ENCODE measurements around the gene NUDT4.

Gene NUDT4

DNA sequence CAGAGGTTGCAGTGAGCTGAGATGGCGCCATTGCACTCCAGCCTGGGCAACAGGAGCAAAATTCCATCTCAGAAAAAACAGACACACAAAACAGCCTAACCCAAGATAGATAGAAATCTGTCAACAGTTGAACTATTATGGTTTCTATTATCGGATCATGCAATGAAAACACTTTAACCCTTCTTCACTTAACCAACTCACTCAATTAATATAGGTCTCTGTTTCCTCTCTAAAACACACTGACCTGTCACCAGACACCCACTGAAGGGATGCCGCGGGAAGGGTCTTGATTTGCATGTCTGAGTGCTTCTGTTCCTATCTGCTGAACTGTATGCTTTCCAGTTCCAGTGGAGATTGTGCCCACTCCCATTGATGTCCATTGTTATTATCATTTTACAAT lies 38.0 kb upstream of the NUDT4 start:
- DNase-seq (ENCODE audit: low read depth) = no peak
- TF ChIP-seq, protein P1, sequence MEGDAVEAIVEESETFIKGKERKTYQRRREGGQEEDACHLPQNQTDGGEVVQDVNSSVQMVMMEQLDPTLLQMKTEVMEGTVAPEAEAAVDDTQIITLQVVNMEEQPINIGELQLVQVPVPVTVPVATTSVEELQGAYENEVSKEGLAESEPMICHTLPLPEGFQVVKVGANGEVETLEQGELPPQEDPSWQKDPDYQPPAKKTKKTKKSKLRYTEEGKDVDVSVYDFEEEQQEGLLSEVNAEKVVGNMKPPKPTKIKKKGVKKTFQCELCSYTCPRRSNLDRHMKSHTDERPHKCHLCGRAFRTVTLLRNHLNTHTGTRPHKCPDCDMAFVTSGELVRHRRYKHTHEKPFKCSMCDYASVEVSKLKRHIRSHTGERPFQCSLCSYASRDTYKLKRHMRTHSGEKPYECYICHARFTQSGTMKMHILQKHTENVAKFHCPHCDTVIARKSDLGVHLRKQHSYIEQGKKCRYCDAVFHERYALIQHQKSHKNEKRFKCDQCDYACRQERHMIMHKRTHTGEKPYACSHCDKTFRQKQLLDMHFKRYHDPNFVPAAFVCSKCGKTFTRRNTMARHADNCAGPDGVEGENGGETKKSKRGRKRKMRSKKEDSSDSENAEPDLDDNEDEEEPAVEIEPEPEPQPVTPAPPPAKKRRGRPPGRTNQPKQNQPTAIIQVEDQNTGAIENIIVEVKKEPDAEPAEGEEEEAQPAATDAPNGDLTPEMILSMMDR (IDR thresholded peaks at IDR 0.05; ENCODE audit: insufficient read depth, low read depth, low read length, missing control alignments) = no peak
- no peak overlapping the region for H3K4me3 ChIP-seq (ENCODE audit: low read length)

DNA sequence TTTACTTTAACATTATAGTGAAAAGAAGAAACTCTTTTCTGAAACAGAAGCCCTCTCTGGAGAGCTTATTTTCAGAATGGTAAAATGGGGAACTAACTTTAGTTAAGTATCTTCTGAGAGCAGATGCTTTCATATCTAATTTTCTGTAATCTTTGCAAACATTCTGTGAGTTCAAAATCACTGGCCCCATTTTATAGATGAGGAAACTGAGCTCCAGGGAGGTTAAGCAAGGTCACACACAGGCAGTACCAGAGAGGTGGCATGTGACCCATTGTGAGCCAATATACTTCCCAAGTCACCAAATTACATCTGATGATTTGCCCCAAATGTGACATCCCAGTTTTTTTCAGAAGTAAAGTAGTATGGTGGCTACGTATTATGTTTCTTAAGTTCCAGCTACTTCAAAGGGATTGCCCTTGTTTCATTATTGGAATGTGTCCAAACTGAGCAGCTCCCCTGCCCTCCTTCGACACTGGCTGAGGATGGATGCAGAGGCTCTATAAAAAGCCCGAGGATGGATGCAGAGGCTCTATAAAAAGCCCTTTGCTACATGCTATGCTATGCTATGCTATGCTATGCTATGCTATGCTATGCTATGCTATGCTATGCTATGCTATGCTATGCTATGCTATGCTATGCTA lies 36.2 kb upstream of the NUDT4 start:
- TF ChIP-seq, protein P1 (IDR thresholded peaks at IDR 0.05; ENCODE audit: insufficient read depth, low read depth, low read length, missing control alignments) = no peak
- no peak for DNase-seq (ENCODE audit: low read depth)
- H3K4me3 ChIP-seq (ENCODE audit: low read length) = no peak overlapping the region

DNA sequence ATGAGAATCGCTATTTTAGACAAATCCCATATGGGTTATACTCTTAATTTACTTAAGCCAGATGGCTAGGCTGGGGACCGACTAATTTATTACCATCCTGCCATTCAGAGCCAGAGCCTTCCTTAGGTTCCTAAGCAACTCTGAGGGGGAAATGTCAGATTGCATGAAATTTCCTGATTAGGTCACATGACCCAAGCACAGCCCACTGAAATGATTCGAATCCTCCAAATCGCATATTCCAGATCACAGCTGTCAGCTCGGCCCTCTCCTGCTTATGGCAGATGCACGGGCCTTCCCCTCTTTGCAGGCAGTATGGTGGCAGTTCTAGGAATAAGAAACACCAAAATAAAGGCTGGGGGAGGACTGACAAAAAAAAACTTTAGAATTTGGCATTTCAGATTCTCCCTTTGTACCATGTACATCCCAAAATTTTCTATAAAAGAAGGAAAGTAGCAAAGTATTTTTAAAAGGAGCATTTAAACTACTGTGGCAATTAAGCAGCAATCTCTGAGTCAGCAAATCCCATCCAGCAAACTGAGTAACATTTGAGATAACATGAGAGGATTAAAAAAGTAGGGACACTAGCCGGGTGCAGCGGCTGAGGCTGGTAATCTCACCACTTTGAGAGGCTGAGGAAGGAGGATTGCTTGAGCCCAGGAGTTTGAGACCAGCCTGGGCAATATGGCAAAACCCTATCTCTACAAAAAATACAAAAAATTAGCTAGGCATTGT lies 30.5 kb upstream of the NUDT4 start:
- no peak overlapping the region for H3K4me3 ChIP-seq (ENCODE audit: low read length)
- TF ChIP-seq, protein P1 (IDR thresholded peaks at IDR 0.05; ENCODE audit: insufficient read depth, low read depth, low read length, missing control alignments) = no peak

DNA sequence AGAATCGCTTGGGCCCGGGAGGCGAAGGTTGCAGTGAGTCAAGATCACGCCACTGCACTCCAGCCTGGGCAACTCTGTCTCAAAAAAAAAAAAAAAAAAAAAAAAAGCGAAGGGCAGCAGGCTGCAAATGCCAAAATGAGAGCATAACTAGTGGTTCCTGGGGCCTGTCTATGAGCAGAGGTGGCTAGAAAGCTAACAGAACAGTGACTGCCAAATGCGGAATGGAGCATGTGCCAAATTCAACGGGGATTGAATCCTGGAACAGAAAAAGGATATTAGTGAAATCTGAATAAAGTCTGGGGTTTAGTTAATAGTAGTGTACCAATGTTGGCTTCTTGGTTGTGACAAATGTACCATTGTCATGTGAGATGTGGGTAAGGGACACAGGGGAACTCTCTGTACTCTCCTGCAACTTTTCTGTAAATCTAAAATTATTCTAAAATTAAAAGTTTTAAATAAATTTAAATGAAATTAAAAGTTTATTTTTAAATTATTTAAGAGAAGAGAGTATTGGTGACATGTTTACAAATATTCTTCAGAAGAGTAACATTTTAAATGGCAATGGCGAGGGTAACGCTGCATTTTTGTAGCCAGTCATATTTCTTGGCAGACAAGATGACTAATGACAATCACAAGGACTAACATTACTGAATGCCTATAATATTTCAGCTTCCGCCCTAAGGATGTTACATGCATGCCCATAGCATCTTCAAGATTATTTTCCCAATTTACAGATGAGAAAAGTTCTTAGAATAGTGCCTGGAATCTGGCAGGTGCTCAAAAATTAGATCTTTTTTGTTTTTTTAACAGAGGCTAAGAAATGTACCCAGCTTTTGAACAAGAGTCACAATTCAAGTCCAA lies 28.9 kb upstream of the NUDT4 start:
- no peak overlapping the region for H3K4me3 ChIP-seq (ENCODE audit: low read length)
- TF ChIP-seq, protein P1 (IDR thresholded peaks at IDR 0.05; ENCODE audit: insufficient read depth, low read depth, low read length, missing control alignments) = no peak
- peak; percentile 14 for DNase-seq (ENCODE audit: low read depth)

More for the DNA sequence above, 30.5 kb upstream of the NUDT4 start:
- no peak for DNase-seq (ENCODE audit: low read depth)

DNA sequence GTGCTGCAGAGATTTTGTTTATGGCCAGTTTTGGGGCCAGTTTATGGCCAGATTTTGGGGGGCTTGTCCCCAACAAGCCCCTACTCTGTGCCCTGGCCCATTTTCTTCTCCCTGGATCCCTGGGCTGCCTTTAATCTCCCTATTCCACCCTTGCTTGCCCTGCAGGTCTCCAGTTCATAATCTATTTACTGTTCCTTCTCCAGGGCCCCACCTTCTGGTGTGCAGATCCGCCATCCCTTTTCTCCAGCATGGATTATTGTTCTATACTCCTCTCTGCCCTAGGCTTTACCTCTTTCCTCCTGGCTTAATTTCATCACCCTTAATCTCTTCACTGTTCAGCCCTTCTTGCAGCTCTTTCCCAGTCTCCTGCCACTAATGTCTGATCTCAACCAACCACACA lies 26.0 kb upstream of the NUDT4 start:
- DNase-seq (ENCODE audit: low read depth) = no peak
- TF ChIP-seq, protein P1 (IDR thresholded peaks at IDR 0.05; ENCODE audit: insufficient read depth, low read depth, low read length, missing control alignments) = no peak
- H3K4me3 ChIP-seq (ENCODE audit: low read length) = no peak overlapping the region

DNA sequence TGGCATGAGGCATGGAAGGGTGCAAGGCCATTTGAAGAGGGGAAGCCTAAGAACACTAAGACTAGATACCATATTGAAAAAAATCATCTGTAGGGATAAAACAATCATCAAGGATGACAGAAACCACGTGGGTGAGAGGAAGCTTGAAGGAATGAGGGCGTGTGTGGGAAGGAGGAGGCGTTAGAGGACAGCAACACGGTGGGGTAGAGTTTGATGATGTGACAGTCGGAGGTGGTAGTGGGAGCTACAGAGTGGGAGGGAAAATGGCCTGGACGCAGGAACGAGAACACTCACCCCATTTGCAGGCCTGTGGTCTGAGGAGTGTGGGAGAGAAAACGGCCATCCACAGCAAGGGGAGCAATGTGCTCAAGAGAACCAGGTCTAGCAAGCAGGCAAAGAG lies 25.4 kb upstream of the NUDT4 start:
- TF ChIP-seq, protein P1 (IDR thresholded peaks at IDR 0.05; ENCODE audit: insufficient read depth, low read depth, low read length, missing control alignments) = no peak
- no peak overlapping the region for H3K4me3 ChIP-seq (ENCODE audit: low read length)
- DNase-seq (ENCODE audit: low read depth) = peak; percentile 9

Data from epithelial cell of esophagus (primary cell).